OCI-LY7 (cell line): ENCODE results near the gene TMEM61.

Source experiments
- EZH2phosphoT487 ChIP-seq: fragments of 200-600 bp; sonication (generic); IDR thresholded peaks from 2 replicates; pipeline ENCODE4 v1.6.1; 2018; ENCODE audit warnings: low read depth, borderline replicate concordance, mild to moderate bottlenecking, mixed run types, antibody characterized with exemption, low read length, moderate library complexity, mixed read lengths
- TF ChIP-seq, protein P1 (sequence below): fragments of 200-600 bp; sonication (generic); conservative IDR thresholded peaks from 2 replicates; pipeline ENCODE4 v1.5.1; 2014; ENCODE audit warnings: mild to moderate bottlenecking, antibody characterized with exemption, low read length, moderate library complexity, mixed read lengths

DNA sequence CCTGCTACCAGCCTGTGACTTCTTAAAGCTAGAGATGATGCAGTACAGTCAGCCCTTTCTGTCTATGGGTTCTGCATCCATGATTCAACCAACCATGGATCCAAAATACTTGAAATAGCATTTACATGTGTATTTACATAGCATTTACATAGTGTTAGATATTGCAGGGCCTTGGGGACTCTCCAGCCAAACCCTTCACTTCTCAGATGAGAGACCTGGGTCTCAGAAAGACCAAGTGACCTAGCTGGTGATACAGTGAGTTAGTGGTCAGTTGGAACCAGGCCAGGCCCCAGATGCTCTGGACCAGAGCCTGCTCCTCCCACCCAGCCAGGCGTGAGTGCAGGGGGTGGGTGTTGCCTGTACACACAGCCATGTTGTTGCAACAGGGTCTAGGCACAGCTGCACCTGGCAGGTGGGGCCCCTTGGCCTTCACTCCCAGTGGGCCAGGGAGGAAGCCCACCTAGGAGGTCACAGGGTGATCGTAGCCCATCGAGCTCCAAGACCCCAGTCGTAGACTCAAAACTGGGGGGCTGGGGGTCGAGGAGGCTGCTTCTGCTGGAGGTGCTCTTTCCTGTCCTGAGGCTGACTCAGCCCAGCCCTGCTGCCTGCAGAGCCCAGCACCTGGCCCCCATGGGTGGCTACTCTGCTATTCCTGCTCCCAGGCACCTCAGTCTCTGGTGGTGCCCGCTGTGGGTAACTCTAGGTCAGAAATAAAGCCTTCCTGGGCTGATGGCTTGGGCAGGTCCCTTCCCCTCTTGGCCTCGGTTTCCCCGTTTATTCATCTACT is 7.7 kb downstream of the TMEM61 start:
- TF ChIP-seq, protein P1, sequence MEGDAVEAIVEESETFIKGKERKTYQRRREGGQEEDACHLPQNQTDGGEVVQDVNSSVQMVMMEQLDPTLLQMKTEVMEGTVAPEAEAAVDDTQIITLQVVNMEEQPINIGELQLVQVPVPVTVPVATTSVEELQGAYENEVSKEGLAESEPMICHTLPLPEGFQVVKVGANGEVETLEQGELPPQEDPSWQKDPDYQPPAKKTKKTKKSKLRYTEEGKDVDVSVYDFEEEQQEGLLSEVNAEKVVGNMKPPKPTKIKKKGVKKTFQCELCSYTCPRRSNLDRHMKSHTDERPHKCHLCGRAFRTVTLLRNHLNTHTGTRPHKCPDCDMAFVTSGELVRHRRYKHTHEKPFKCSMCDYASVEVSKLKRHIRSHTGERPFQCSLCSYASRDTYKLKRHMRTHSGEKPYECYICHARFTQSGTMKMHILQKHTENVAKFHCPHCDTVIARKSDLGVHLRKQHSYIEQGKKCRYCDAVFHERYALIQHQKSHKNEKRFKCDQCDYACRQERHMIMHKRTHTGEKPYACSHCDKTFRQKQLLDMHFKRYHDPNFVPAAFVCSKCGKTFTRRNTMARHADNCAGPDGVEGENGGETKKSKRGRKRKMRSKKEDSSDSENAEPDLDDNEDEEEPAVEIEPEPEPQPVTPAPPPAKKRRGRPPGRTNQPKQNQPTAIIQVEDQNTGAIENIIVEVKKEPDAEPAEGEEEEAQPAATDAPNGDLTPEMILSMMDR: no peak
- TF ChIP-seq EZH2phosphoT487: no peak
